HCT116 (cell line): ENCODE results near the gene MYO10. TPM values are rescaled to one million over a fixed set of nuclear protein-coding genes. Genes with fewer than 3 reads are reported as not detected.

Experiments used
- ATAC-seq: fragments of 200-7000 bp; cut with Tn5 transposase; 2 replicates; pipeline ENCODE4 v1.9.1; 2020; ENCODE audit warnings: mild to moderate bottlenecking, moderate library complexity
- BruUV-seq: library from RNA; stranded (reverse); fragments of 400-500 nt; replicated peaks from 2 replicates; lab custom pipeline; 2021; lab: Mats Ljungman, UMichigan
- CTCF ChIA-PET: fragments of 300-600 bp; sonication (Branson Sonifier 250); formaldehyde crosslinking; loops from one replicate; lab custom pipeline; 2021; ENCODE audit warnings: antibody characterized with exemption; lab: Charles Lee
- POLR2A ChIA-PET: fragments of 300-600, 350-600 bp; sonication (Branson Sonifier 250); formaldehyde crosslinking; loops from one replicate; lab custom pipeline; 2021; ENCODE audit warnings: antibody characterized with exemption; lab: Charles Lee
- RAD21 ChIA-PET, 2 experiments: fragments of 300-600 bp; sonication (Branson Sonifier 250); formaldehyde crosslinking; loops; one replicate each; lab custom pipeline; 2023; ENCODE audit warnings: low total read pairs in 2 of 2; ENCODE audit not compliant: uncharacterized antibody in 2 of 2, unreplicated experiment in 2 of 2, low non-redundant PET in 1 of 2; lab: Charles Lee
- DNase-seq: peaks from one replicate; pipeline ENCODE4 v3.0.0-alpha.2; 2010; ENCODE audit warnings: low read depth, low spot score
- H2AFZ ChIP-seq: fragments of 200-600 bp; shearing (Covaris generic), sonication (generic); 2 replicates; pipeline ENCODE4 v1.6.1; 2017; ENCODE audit warnings: low read depth, mixed run types, mixed read lengths, antibody characterized with exemption, low read length; ENCODE audit not compliant: poor library complexity, severe bottlenecking
- H3K27ac ChIP-seq: 2 replicates; pipeline ENCODE4 v1.5.1; 2012; ENCODE audit warnings: low read depth, low read length
- H3K27me3 ChIP-seq: fragments of 200-600 bp; sonication (generic); 2 replicates; pipeline ENCODE4 v1.6.1; 2016; ENCODE audit warnings: mixed run types, low read length, mixed read lengths; ENCODE audit not compliant: insufficient read depth
- H3K36me3 ChIP-seq, 2 experiments: fragments of 200-500 bp in 1 of 2; fragments of 200-600 bp in 1 of 2; sonication (Bioruptor generic) in 1 of 2; sonication (generic) in 1 of 2; 2 replicates each; pipeline versions ENCODE4 v1.5.1 to v1.6.1; 2014 to 2016; ENCODE audit warnings: low read length in 2 of 2, inconsistent platforms in 1 of 2, mixed read lengths in 1 of 2, mixed run types in 1 of 2; ENCODE audit not compliant: insufficient read depth in 2 of 2, control insufficient read depth in 1 of 2
- H3K4me1 ChIP-seq, 2 experiments: fragments of 200-600 bp in 1 of 2; sonication (generic) in 1 of 2; 2 replicates each; pipeline versions ENCODE4 v1.5.1 to v1.6.1; 2012 to 2017; ENCODE audit warnings: low read length in 2 of 2, inconsistent platforms in 1 of 2, mild to moderate bottlenecking in 1 of 2, mixed read lengths in 1 of 2, mixed run types in 1 of 2, moderate library complexity in 1 of 2; ENCODE audit not compliant: insufficient read depth in 2 of 2, control insufficient read depth in 1 of 2
- H3K4me2 ChIP-seq: fragments of 200-600 bp; sonication (generic); 2 replicates; pipeline ENCODE4 v1.6.1; 2017; ENCODE audit warnings: mixed run types, low read length, mixed read lengths
- H3K4me3 ChIP-seq, 2 experiments: fragments of 200-600 bp in 1 of 2; sonication (generic) in 1 of 2; replicated peaks in 1 of 2; 2 replicates each; pipeline ENCODE4 v1.5.1; 2011 to 2016; ENCODE audit warnings: low read length in 2 of 2, control low read depth in 1 of 2, low read depth in 1 of 2, mild to moderate bottlenecking in 1 of 2, mixed read lengths in 1 of 2, mixed run types in 1 of 2
- H3K79me2 ChIP-seq: fragments of 200-600 bp; sonication (generic); 2 replicates; pipeline ENCODE4 v1.6.1; 2017; ENCODE audit warnings: mild to moderate bottlenecking, mixed run types, low read length, moderate library complexity, mixed read lengths; ENCODE audit not compliant: insufficient read depth
- H3K9ac ChIP-seq: fragments of 200-600 bp; sonication (generic); 2 replicates; pipeline ENCODE4 v1.6.1; 2016; ENCODE audit warnings: low read length, mixed read lengths
- H3K9me2 ChIP-seq: fragments of 200-600 bp; sonication (generic), shearing (Covaris generic); 2 replicates; pipeline ENCODE4 v1.6.1; 2017; ENCODE audit warnings: mixed run types, mild to moderate bottlenecking, moderate library complexity; ENCODE audit not compliant: insufficient read depth
- H3K9me3 ChIP-seq, 2 experiments: fragments of 200-500 bp in 1 of 2; fragments of 200-600 bp in 1 of 2; sonication (Bioruptor generic) in 1 of 2; sonication (generic) in 1 of 2; 2 replicates each; pipeline ENCODE4 v1.6.1; 2014 to 2017; ENCODE audit warnings: low read length in 2 of 2, mixed read lengths in 2 of 2, inconsistent platforms in 1 of 2, low read depth in 1 of 2, mild to moderate bottlenecking in 1 of 2, mixed run types in 1 of 2, moderate library complexity in 1 of 2; ENCODE audit not compliant: control insufficient read depth in 1 of 2, insufficient read depth in 1 of 2
- H4K20me1 ChIP-seq: fragments of 200-600 bp; sonication (generic), shearing (Covaris generic); 2 replicates; pipeline ENCODE4 v1.6.1; 2017; ENCODE audit warnings: mixed run types, mild to moderate bottlenecking, moderate library complexity; ENCODE audit not compliant: insufficient read depth
- CBX3 ChIP-seq: IDR thresholded peaks from 2 replicates; pipeline ENCODE4 v1.6.1; 2012; ENCODE audit warnings: low read depth
- FOSL1 ChIP-seq: IDR thresholded peaks from 2 replicates; pipeline ENCODE4 v1.6.1; 2012; ENCODE audit warnings: low read depth
- POLR2A ChIP-seq: IDR thresholded peaks from 2 replicates; pipeline ENCODE4 v1.7.0; 2011; ENCODE audit warnings: borderline replicate concordance; ENCODE audit not compliant: insufficient read depth, insufficient read length; ENCODE audit errors: extremely low read depth
- REST ChIP-seq: IDR thresholded peaks from 2 replicates; pipeline ENCODE4 v1.6.1; 2012; ENCODE audit warnings: low read depth
- SRF ChIP-seq: IDR thresholded peaks from 2 replicates; pipeline ENCODE4 v1.6.1; 2012; ENCODE audit warnings: low read depth
- TCF7L2 ChIP-seq: IDR thresholded peaks from 2 replicates; pipeline ENCODE4 v1.7.0; 2011; ENCODE audit warnings: borderline replicate concordance, inconsistent platforms; ENCODE audit not compliant: insufficient read depth, insufficient read length; ENCODE audit errors: extremely low read depth
- intact Hi-C: fragments of 100-400 bp; cut with micrococcal nuclease; formaldehyde crosslinking; loops from 2 replicates; pipeline ENCODE4 v1.10.0; 2022
- total RNA-seq: library from RNA; stranded (reverse); gene quantifications from one replicate; pipeline ENCODE4 v1.2.1, GENCODE V29; 2021; ENCODE audit not compliant: unreplicated experiment

MYO10 gene
- total RNA-seq, 1 experiment from 2014 or later, result 34.9 TPM

- H3K36me3 ChIP-seq, result peaks cover 0 to 5% of the 10 kb centered on the region in 2 experiments; a peak in 1 of 4 replicates
- POLR2A ChIA-PET, result no interaction called here
- H3K4me3 ChIP-seq, result no peak overlapping the region
- H3K27me3 ChIP-seq, result no peaks in the 10 kb centered on the region
- H3K4me2 ChIP-seq, result no peak overlapping the region
- intact Hi-C loops, result no loop called here
- no peaks in the 10 kb centered on the region; a peak in 1 of 4 replicates for H3K9me3 ChIP-seq
- CTCF ChIA-PET, result no interaction called here
- no peak overlapping the region for H2AFZ ChIP-seq
- no peaks in the 10 kb centered on the region for H3K9me2 ChIP-seq
- no peak overlapping the region for H3K27ac ChIP-seq
- peaks cover 0 to 6% of the 10 kb centered on the region in 2 experiments; a peak in 2 of 4 replicates for H3K4me1 ChIP-seq
- peaks cover 27% of the 10 kb centered on the region for H3K79me2 ChIP-seq
- DNase-seq, result no peak
- TF ChIP-seq FOSL1, result no peak
- TF ChIP-seq REST, result no peak
- RAD21 ChIA-PET, result no interaction called here
- ATAC-seq, result no peak
- H4K20me1 ChIP-seq, result no peaks in the 10 kb centered on the region
- no TSS peak for BruUV-seq
- H3K9ac ChIP-seq, result no peak overlapping the region
Observed at GRCh38 chr5:16857635-16858034, 78.5 kb downstream of the MYO10 start.

- peaks cover 0 to 6% of the 10 kb centered on the region in 2 experiments; a peak in 2 of 4 replicates for H3K4me1 ChIP-seq
- no peaks in the 10 kb centered on the region for H3K27me3 ChIP-seq
- BruUV-seq, result no TSS peak
- no peak overlapping the region for H3K4me2 ChIP-seq
- H3K27ac ChIP-seq, result no peak overlapping the region
- CTCF ChIA-PET, result no interaction called here
- H3K9me2 ChIP-seq, result no peaks in the 10 kb centered on the region
- H3K4me3 ChIP-seq, result no peak overlapping the region
- POLR2A ChIA-PET, result no interaction called here
- H3K9me3 ChIP-seq, result no peaks in the 10 kb centered on the region; a peak in 1 of 4 replicates
- H3K9ac ChIP-seq, result no peak overlapping the region
- H2AFZ ChIP-seq, result no peak overlapping the region
- DNase-seq, result no peak
- H3K79me2 ChIP-seq, result peaks cover 22% of the 10 kb centered on the region
- peaks cover 0 to 5% of the 10 kb centered on the region in 2 experiments; a peak in 1 of 4 replicates for H3K36me3 ChIP-seq
- no peaks in the 10 kb centered on the region for H4K20me1 ChIP-seq
- no peak for ATAC-seq
- intact Hi-C loops, result no loop called here
- TF ChIP-seq POLR2A, result no peak
- no peak for TF ChIP-seq TCF7L2
- no peak for TF ChIP-seq CBX3
- TF ChIP-seq SRF, result no peak
- RAD21 ChIA-PET, result no interaction called here
Observed at GRCh38 chr5:16856531-16856930, 79.6 kb downstream of the MYO10 start.
